Suprapubic skin (tissue), 4 donors: ENCODE data around the gene TRPM1. TPM values are rescaled to one million over a fixed set of nuclear protein-coding genes. Genes with fewer than 3 reads are reported as not detected.

Experiments used
- DNase-seq, 2 donors: peaks; one replicate each; pipeline ENCODE4 v3.0.0-alpha.2; 2019; ENCODE audit warnings: low spot score in 2 of 2
- H3K27ac ChIP-seq: fragments of 200-600 bp; sonication (generic); one replicate; pipeline ENCODE4 v1.5.1; 2019
- H3K27me3 ChIP-seq: fragments of 200-600 bp; sonication (generic); one replicate; pipeline ENCODE4 v1.5.1; 2019
- H3K36me3 ChIP-seq: fragments of 200-600 bp; sonication (generic); one replicate; pipeline ENCODE4 v1.5.1; 2019
- H3K4me1 ChIP-seq: fragments of 200-600 bp; sonication (generic); one replicate; pipeline ENCODE4 v1.5.1; 2019
- H3K4me3 ChIP-seq: fragments of 200-600 bp; sonication (generic); one replicate; pipeline ENCODE4 v1.5.1; 2019; ENCODE audit warnings: mild to moderate bottlenecking
- H3K9me3 ChIP-seq: fragments of 200-600 bp; sonication (generic); one replicate; pipeline ENCODE4 v1.5.1; 2019
- CTCF ChIP-seq, 2 donors: fragments of 200-600 bp in 1 of 2; fragments of 450-650 bp in 1 of 2; sonication (generic) in 1 of 2; IDR thresholded peaks; one replicate each; pipeline ENCODE4 v1.5.1; 2016 to 2019; ENCODE audit warnings: antibody characterized with exemption in 2 of 2, mild to moderate bottlenecking in 1 of 2, moderate library complexity in 1 of 2
- EP300 ChIP-seq: sonication (generic); formaldehyde crosslinking; IDR thresholded peaks from one replicate; pipeline ENCODE4 v1.6.1; 2017; ENCODE audit warnings: antibody characterized with exemption
- POLR2A ChIP-seq, 2 donors: fragments of 450-650 bp; IDR thresholded peaks; one replicate each; pipeline ENCODE4 v1.6.1; 2017; ENCODE audit warnings: antibody characterized with exemption in 2 of 2, mild to moderate bottlenecking in 2 of 2, moderate library complexity in 2 of 2
- POLR2AphosphoS5 ChIP-seq, 3 donors: sonication (generic); formaldehyde crosslinking; IDR thresholded peaks; one replicate each; pipeline ENCODE4 v1.6.1; 2017; ENCODE audit warnings: antibody characterized with exemption in 3 of 3
- WGBS: methylation state at CpG from one replicate; pipeline ENCODE4 v1.1.5; 2018; 5-methylcytosine and 5-hydroxymethylcytosine counted together
- total RNA-seq, 4 donors: library from RNA; depleted of rRNA; stranded (reverse); fragments of >200 nt; gene quantifications; one replicate each; pipeline ENCODE4 v1.1.0, GENCODE V29; 2016

TRPM1 gene
- total RNA-seq, 4 donors from 2014 or later, result 5.1 to 15.2 (median 10.2) TPM

GRCh38 chr15:30978328-30978727, 123.2 kb downstream of the TRPM1 start:
- no peak for TF ChIP-seq POLR2AphosphoS5 (IDR thresholded peaks at IDR 0.05)
- TF ChIP-seq CTCF (IDR thresholded peaks at IDR 0.05), result no peak
- TF ChIP-seq EP300, result no peak
- no peak for TF ChIP-seq POLR2A (IDR thresholded peaks at IDR 0.05)
- no peak for DNase-seq
- H3K9me3 ChIP-seq, result no peaks in the 10 kb centered on the region
- H3K4me3 ChIP-seq, result no peak overlapping the region
- no peak overlapping the region for H3K27ac ChIP-seq
- no peaks in the 10 kb centered on the region for H3K27me3 ChIP-seq
- H3K36me3 ChIP-seq, result peaks cover 33% of the 10 kb centered on the region
- peaks cover 17% of the 10 kb centered on the region for H3K4me1 ChIP-seq

GRCh38 chr15:30974112-30974511, 127.4 kb downstream of the TRPM1 start:
- no peak for TF ChIP-seq EP300
- no peak for TF ChIP-seq POLR2A (IDR thresholded peaks at IDR 0.05)
- no peak for TF ChIP-seq POLR2AphosphoS5 (IDR thresholded peaks at IDR 0.05)
- no peak for TF ChIP-seq CTCF (IDR thresholded peaks at IDR 0.05)
- Histone ChIP-seq H3K27ac (no peak overlapping the region), H3K4me1 (peaks cover 8% of the 10 kb centered on the region), H3K36me3 (peaks cover 41% of the 10 kb centered on the region), H3K27me3 (no peaks in the 10 kb centered on the region), H3K4me3 (no peak overlapping the region), H3K9me3 (no peaks in the 10 kb centered on the region)
- WGBS, result 83% methylated on average over 5 of the region's 5 CpGs
- no peak for DNase-seq

- H3K4me3 ChIP-seq, result no peak overlapping the region
- peaks cover 5% of the 10 kb centered on the region for H3K4me1 ChIP-seq
- H3K27ac ChIP-seq, result no peak overlapping the region
- peaks cover 41% of the 10 kb centered on the region for H3K36me3 ChIP-seq
- no peak for DNase-seq
- no peaks in the 10 kb centered on the region for H3K27me3 ChIP-seq
- TF ChIP-seq POLR2A (IDR thresholded peaks at IDR 0.05) (no peak), CTCF (IDR thresholded peaks at IDR 0.05) (no peak), POLR2AphosphoS5 (IDR thresholded peaks at IDR 0.05) (no peak), EP300 (no peak)
- H3K9me3 ChIP-seq, result no peaks in the 10 kb centered on the region
- WGBS, result 97% methylated on average over 4 of the region's 4 CpGs
Observed at GRCh38 chr15:30973379-30973778, 128.1 kb downstream of the TRPM1 start.

GRCh38 chr15:30969724-30970123, 131.8 kb downstream of the TRPM1 start:
- 68% methylated on average over 2 of the region's 2 CpGs for WGBS
- H3K9me3 ChIP-seq, result no peaks in the 10 kb centered on the region
- H3K36me3 ChIP-seq, result peaks cover 50% of the 10 kb centered on the region
- DNase-seq, result no peak
- no peaks in the 10 kb centered on the region for H3K27me3 ChIP-seq
- H3K4me3 ChIP-seq, result no peak overlapping the region
- no peak overlapping the region for H3K27ac ChIP-seq
- H3K4me1 ChIP-seq, result peaks cover 5% of the 10 kb centered on the region
- TF ChIP-seq POLR2A (IDR thresholded peaks at IDR 0.05) (no peak), EP300 (no peak)

GRCh38 chr15:30963681-30964080, 137.8 kb downstream of the TRPM1 start:
- Histone ChIP-seq H3K4me3 (no peak overlapping the region), H3K9me3 (no peaks in the 10 kb centered on the region), H3K36me3 (peaks cover 47% of the 10 kb centered on the region), H3K27ac (no peak overlapping the region), H3K27me3 (no peaks in the 10 kb centered on the region), H3K4me1 (peaks cover 12% of the 10 kb centered on the region)
- DNase-seq, result no peak
- TF ChIP-seq EP300 (no peak), POLR2AphosphoS5 (IDR thresholded peaks at IDR 0.05) (no peak), CTCF (IDR thresholded peaks at IDR 0.05) (no peak), POLR2A (IDR thresholded peaks at IDR 0.05) (no peak)
- WGBS, result 69% methylated on average over 3 of the region's 3 CpGs

- H3K4me3 ChIP-seq, result no peak overlapping the region
- no peaks in the 10 kb centered on the region for H3K27me3 ChIP-seq
- no peak for DNase-seq
- TF ChIP-seq POLR2A (IDR thresholded peaks at IDR 0.05) (no peak), POLR2AphosphoS5 (IDR thresholded peaks at IDR 0.05) (no peak), EP300 (no peak), CTCF (IDR thresholded peaks at IDR 0.05) (no peak)
- WGBS, result 84% methylated on average over 3 of the region's 3 CpGs
- peaks cover 57% of the 10 kb centered on the region for H3K36me3 ChIP-seq
- H3K4me1 ChIP-seq, result peaks cover 12% of the 10 kb centered on the region
- no peaks in the 10 kb centered on the region for H3K9me3 ChIP-seq
- H3K27ac ChIP-seq, result no peak overlapping the region
Observed at GRCh38 chr15:30962659-30963058, 138.9 kb downstream of the TRPM1 start.
